HUES64 (cell line): ENCODE results near the gene SAMD9.
"Not testable (repeated sequence)": the region's sequence is repeated elsewhere in the genome, so short reads cannot be mapped to it uniquely, and the experiment has no call there.

ENCODE experiments used
- H3K27ac ChIP-seq: 2 replicates; pipeline ENCODE4 v1.7.0; 2013; ENCODE audit warnings: low read depth, low read length, inconsistent platforms
- H3K27me3 ChIP-seq: 2 replicates; pipeline ENCODE4 v1.6.1; 2013; ENCODE audit warnings: mild to moderate bottlenecking, low read length; ENCODE audit not compliant: insufficient read depth
- H3K36me3 ChIP-seq: 2 replicates; pipeline ENCODE4 v1.6.1; 2013; ENCODE audit warnings: mild to moderate bottlenecking, low read length; ENCODE audit not compliant: insufficient read depth
- H3K4me1 ChIP-seq: 2 replicates; pipeline ENCODE4 v1.6.1; 2013; ENCODE audit warnings: mild to moderate bottlenecking, low read length, moderate library complexity; ENCODE audit not compliant: insufficient read depth
- H3K4me3 ChIP-seq: 2 replicates; pipeline ENCODE4 v1.5.1; 2013; ENCODE audit warnings: mild to moderate bottlenecking, low read length, moderate library complexity
- H3K9ac ChIP-seq: 2 replicates; pipeline ENCODE4 v1.6.1; 2013; ENCODE audit warnings: mild to moderate bottlenecking, low read depth, low read length
- H3K9me3 ChIP-seq: 2 replicates; pipeline ENCODE4 v1.6.1; 2013; ENCODE audit warnings: low read depth, low read length; ENCODE audit not compliant: insufficient read depth
- WGBS: fragments of 150-250, 120-280 bp; methylation state at CpG from one replicate; pipeline ENCODE4 v1.1.7; 2013; ENCODE audit warnings: missing lambda C conversion rate; 5-methylcytosine and 5-hydroxymethylcytosine counted together

SAMD9 gene

DNA sequence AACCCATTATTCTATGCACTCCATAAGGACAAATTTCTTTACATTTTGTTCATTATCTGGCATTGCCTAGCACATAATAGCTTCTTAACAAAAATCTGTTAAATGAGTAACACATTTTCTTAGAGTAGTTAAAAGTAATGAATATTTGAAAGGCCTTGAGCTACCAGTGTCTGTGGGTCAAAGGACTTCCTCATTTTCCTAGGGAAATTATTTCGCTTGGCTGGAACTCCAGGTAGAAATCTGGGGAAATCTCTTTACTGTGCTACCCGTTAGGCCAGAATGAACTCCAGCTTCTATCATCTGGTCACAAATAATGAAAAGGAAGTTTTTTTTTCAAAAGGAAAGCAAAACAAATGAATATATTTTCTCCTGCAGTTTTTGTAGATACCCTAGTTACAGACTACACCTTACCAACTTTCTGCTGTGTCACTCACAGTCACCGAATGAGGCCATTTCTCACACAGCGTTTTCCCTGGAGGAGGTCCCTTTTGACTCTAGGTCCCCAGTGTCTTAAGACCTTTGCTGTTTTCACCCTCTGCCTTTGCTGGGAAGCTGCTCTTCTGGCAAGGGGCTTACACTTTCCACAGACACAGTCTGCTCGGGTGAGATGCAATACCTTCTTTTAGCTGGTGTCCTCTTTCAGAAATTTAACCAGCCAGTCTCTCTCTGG is 28.8 kb upstream of the SAMD9 start:
- Histone ChIP-seq H3K4me3 (no peak overlapping the region), H3K4me1 (peaks cover 14% of the 10 kb centered on the region; the same call in 1 of the 2 replicates), H3K9ac (no peak overlapping the region), H3K27ac (no peak overlapping the region), H3K36me3 (no peaks in the 10 kb centered on the region), H3K27me3 (no peaks in the 10 kb centered on the region), H3K9me3 (no peaks in the 10 kb centered on the region)
- 90% methylated on average over 5 of the region's 5 CpGs for WGBS

DNA sequence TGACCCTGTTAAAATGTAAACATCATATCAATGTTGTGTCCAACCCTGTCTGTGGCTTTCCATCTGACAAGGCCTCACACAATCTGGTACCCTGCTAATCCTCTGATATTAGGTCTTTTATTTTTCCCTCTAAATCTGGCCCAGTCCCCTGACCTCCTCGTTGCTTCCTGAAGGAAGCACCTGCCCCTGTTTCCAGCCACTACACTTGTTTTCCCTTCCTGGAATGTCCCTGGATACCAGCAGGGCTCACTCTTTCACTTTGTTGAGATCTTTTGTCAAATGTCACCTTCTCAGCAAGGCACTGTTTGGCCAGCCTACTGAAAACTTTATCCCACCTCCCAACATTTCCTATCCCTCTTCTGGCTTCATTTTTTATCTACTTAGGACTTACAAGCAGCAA is 28.3 kb upstream of the SAMD9 start:
- Histone ChIP-seq H3K9ac (no peak overlapping the region), H3K9me3 (no peaks in the 10 kb centered on the region), H3K27ac (no peak overlapping the region), H3K4me1 (peaks cover 14% of the 10 kb centered on the region; the same call in 1 of the 2 replicates), H3K4me3 (no peak overlapping the region), H3K27me3 (no peaks in the 10 kb centered on the region), H3K36me3 (no peaks in the 10 kb centered on the region)
- 71% methylated on average over 1 of the region's 1 CpG for WGBS

DNA sequence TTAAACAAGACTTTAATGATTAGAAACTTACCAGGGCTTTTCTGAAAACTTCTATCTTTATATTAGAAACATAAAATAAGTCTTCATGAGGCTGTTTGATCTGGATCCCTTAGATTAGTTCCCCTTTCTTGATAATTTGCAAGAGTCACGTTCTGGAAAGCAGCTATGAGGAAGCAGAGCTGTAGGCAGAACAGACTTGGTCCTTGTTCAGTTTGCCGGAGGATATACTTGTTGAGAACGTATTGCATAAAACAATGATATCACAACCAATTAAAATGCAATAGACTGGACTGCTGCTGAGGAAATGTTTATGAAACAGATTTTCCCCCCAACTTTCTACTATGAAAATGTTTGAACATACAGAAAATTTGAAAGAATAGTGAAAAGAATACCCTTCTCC is 27.6 kb upstream of the SAMD9 start:
- H3K27ac ChIP-seq, result no peak overlapping the region
- H3K9me3 ChIP-seq, result no peaks in the 10 kb centered on the region
- peaks cover 14% of the 10 kb centered on the region; the same call in 1 of the 2 replicates for H3K4me1 ChIP-seq
- no peaks in the 10 kb centered on the region for H3K27me3 ChIP-seq
- WGBS, result 98% methylated on average over 2 of the region's 3 CpGs
- no peaks in the 10 kb centered on the region for H3K36me3 ChIP-seq
- no peak overlapping the region for H3K4me3 ChIP-seq
- no peak overlapping the region for H3K9ac ChIP-seq

GRCh38 chr7:93142127-93142526 is 24.3 kb upstream of the SAMD9 start:
- H3K36me3 ChIP-seq, result no peaks in the 10 kb centered on the region
- no peak overlapping the region for H3K9ac ChIP-seq
- H3K4me3 ChIP-seq, result no peak overlapping the region
- WGBS, result 86% methylated on average over 1 of the region's 1 CpG
- peaks cover 7% of the 10 kb centered on the region; the same call in 1 of the 2 replicates for H3K4me1 ChIP-seq
- no peak overlapping the region for H3K27ac ChIP-seq
- no peaks in the 10 kb centered on the region for H3K27me3 ChIP-seq
- H3K9me3 ChIP-seq, result no peaks in the 10 kb centered on the region

DNA sequence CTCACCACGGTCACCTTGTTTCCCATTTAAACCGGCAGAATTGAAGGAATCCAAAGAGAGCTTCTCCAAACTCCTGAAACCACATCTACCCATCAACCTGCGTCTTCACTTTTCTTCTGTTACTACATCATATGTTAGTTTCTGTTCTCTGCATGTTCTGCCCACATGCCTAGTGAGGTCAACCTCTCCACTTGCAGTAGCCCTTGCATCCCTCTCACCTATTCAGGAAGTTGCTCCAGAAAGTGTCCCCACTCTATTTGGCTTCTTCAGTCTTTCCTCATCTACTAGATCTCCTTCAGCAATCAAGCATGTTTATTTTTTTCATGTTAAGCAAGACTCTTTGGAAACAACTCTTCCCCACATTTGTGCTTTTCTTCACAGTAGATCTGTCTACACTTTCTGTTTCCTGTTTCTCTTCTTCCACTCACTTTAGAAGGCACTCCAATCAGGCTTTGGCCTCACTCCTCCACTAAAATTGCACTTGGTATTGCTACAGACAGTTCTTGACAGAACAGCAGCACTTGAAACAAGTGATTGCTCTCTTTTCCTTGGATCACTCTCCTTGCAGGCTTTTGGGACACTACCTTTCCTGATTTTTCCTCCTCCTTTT is 22.9 kb upstream of the SAMD9 start:
- WGBS, result 90% methylated on average over 3 of the region's 3 CpGs
- no peak overlapping the region for H3K9ac ChIP-seq
- no peak overlapping the region for H3K4me3 ChIP-seq
- H3K36me3 ChIP-seq, result no peaks in the 10 kb centered on the region
- no peaks in the 10 kb centered on the region for H3K9me3 ChIP-seq
- no peak overlapping the region for H3K27ac ChIP-seq
- H3K4me1 ChIP-seq, result no peaks in the 10 kb centered on the region
- no peaks in the 10 kb centered on the region for H3K27me3 ChIP-seq

- Histone ChIP-seq H3K27ac (no peak overlapping the region), H3K9ac (no peak overlapping the region), H3K27me3 (peaks cover under 1% of the 10 kb centered on the region), H3K4me3 (no peak overlapping the region), H3K9me3 (no peaks in the 10 kb centered on the region), H3K36me3 (no peaks in the 10 kb centered on the region), H3K4me1 (no peaks in the 10 kb centered on the region)
- 97% methylated on average over 3 of the region's 4 CpGs for WGBS
These were observed 20.8 kb upstream of the SAMD9 start for GRCh38 chr7:93138576-93138975.

GRCh38 chr7:93133005-93133404 is 15.2 kb upstream of the SAMD9 start:
- WGBS, result no CpG with 5 or more reads among the region's 1 CpG
- Histone ChIP-seq H3K27me3 (peaks cover 11% of the 10 kb centered on the region), H3K9ac (no peak overlapping the region), H3K4me1 (no peaks in the 10 kb centered on the region), H3K27ac (no peak overlapping the region), H3K36me3 (no peaks in the 10 kb centered on the region), H3K4me3 (no peak overlapping the region), H3K9me3 (no peaks in the 10 kb centered on the region)

DNA sequence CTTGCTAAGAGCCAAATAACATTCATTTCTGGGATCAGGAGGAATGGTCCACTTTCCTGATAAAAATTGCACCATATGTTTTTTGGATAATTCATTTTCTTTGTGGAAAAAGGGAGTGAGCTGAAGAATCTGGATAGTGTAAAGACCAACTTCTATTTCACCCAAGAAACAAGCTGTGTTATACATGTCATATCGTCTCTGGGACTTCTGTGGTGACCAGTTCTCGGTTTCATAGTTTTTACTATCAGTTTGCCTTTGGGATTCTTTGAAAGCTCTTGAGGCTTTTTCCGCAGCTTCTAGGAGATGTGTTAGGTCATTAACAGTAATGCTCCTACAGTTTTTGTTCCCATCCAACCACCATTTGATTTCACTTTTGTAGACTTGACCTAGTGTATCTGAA is 14.4 kb upstream of the SAMD9 start:
- no peak overlapping the region for H3K4me3 ChIP-seq
- no peak overlapping the region for H3K9ac ChIP-seq
- H3K4me1 ChIP-seq, result no peaks in the 10 kb centered on the region
- WGBS, result 96% methylated on average over 3 of the region's 3 CpGs
- peaks cover 6% of the 10 kb centered on the region for H3K9me3 ChIP-seq
- H3K27ac ChIP-seq, result no peak overlapping the region
- no peaks in the 10 kb centered on the region for H3K36me3 ChIP-seq
- H3K27me3 ChIP-seq, result peaks cover 11% of the 10 kb centered on the region

GRCh38 chr7:93126954-93127353 is 9.2 kb upstream of the SAMD9 start:
- not testable (repeated sequence) for H3K9ac ChIP-seq

GRCh38 chr7:93123532-93123931 is 5.8 kb upstream of the SAMD9 start:
- H3K36me3 ChIP-seq, H3K27ac ChIP-seq, H3K4me1 ChIP-seq, H3K9me3 ChIP-seq, H3K27me3 ChIP-seq, H3K4me3 ChIP-seq, H3K9ac ChIP-seq: not testable (repeated sequence)
- WGBS, result 97% methylated on average over 3 of the region's 3 CpGs

More at GRCh38 chr7:93126954-93127353, 9.2 kb upstream of the SAMD9 start:
- not testable (repeated sequence) for H3K36me3 ChIP-seq, H3K4me1 ChIP-seq, H3K27me3 ChIP-seq, H3K9me3 ChIP-seq, H3K4me3 ChIP-seq, H3K27ac ChIP-seq
- 95% methylated on average over 1 of the region's 1 CpG for WGBS

DNA sequence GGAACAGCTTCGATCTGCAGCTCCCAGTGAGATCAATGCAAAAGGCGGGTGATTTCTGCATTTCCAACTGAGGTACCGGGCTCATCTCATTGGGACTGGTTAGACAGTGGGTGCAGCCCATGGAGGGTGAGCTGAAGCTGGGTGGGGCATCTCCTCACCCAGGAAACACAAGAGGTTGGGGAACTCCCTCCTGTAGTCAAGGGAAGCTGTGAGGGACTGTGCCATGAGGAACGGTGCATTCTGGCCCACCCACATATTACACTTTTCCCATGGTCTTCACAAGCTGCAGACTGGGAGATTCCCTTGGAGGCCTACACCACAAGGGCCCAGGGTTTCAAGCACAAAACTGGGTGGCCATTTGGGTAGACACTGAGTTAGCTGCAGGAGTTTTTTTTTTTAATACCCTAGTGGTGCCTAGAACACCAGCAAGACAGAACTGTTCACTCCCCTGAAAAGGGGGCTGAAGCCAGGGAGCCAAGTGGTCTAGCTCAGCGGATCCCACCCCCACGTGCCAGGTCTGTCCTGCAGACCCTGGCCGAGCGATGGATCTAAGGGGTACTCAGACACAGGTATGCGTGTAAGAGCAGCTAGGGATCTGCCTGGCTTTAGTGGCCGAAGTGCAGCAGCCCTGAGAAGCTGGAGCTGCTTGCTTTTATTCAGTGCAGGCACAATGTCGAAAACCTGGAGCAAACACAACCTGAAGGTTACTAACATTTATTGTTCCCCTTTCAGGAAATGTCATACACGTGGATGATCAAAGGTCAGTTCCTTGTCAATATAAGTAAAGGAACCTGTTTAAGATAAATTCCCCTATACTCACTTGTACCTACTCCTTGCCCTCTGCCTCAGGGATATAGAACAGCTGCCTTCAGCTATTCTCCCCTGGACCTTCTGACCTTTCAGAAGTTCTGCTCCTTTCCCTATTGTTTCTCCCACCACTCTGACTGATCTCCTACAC is 3.1 kb upstream of the SAMD9 start:
- H3K9ac ChIP-seq, result no peak overlapping the region
- H3K27me3 ChIP-seq, result no peaks in the 10 kb centered on the region
- no peak overlapping the region for H3K4me3 ChIP-seq
- no peak overlapping the region for H3K27ac ChIP-seq
- 94% methylated on average over 12 of the region's 12 CpGs for WGBS
- H3K4me1 ChIP-seq, result no peaks in the 10 kb centered on the region
- H3K36me3 ChIP-seq, result no peaks in the 10 kb centered on the region
- H3K9me3 ChIP-seq, result no peaks in the 10 kb centered on the region
